Measurements from ENCODE around the gene PEX11G.
"Not testable (repeated sequence)": the region's sequence is repeated elsewhere in the genome, so short reads cannot be mapped to it uniquely, and the experiment has no call there.

PEX11G gene

DNA sequence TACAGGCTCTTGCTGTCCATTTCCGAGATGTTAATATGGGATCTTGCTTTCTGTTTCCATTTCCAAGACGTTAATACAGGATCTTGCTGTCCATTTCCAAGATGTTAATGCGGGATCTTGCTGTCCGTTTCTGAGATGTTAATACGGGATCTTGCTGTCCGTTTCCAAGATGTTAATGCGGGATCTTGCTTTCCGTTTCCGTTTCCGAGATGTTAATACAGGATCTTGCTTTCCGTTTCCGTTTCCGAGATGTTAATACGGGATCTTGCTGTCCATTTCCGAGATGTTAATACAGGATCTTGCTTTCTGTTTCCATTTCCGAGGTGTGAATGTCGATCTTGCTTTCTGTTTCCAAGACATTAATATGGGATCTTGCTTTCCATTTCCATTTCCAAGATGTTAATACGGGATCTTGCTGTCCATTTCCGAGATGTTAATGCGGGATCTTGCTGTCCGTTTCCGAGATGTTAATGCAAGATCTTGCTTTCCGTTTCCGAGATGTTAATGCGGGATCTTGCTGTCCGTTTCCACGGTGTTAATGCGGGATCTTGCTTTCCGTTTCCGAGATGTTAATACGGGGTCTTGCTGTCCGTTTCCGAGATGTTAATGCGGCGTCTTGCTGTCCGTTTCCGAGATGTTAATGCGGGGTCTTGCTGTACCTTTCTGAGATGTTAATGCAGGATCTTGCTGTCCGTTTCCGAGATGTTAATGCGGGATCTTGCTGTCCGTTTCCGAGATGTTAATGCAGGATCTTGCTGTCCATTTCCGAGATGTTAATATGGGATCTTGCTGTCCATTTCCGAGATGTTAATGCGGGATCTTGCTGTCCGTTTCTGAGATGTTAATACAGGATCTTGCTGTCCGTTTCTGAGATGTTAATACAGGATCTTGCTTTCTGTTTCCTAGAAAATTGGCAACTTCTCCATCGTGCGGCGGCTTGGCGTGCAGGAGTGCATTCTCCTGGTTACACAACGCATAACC lies 38.3 kb downstream of the PEX11G start:
- H3K4me1 ChIP-seq (ENCODE audit: control insufficient read depth in 1 of 2, insufficient read depth in 2 of 2, low read length in 2 of 2), result no peaks in the 10 kb centered on the region
- no peak overlapping the region for H3K4me3 ChIP-seq (ENCODE audit: low read depth in 1 of 2, low read length in 2 of 2)
- H3K27me3 ChIP-seq (ENCODE audit: control insufficient read depth in 1 of 2, insufficient read depth in 2 of 2, low read length in 2 of 2), result no peaks in the 10 kb centered on the region
- H3K36me3 ChIP-seq (ENCODE audit: control insufficient read depth in 1 of 2, insufficient read depth in 2 of 2, low read length in 2 of 2), result peaks cover 32 to 75% of the 10 kb centered on the region in 2 donors
- H3K27ac ChIP-seq (ENCODE audit: low read depth, low read length), result no peak overlapping the region
- no peak overlapping the region for H3K9ac ChIP-seq (ENCODE audit: low read depth in 1 of 2, low read length in 2 of 2)
- peaks cover 7 to 12% of the 10 kb centered on the region in 2 donors for H3K9me3 ChIP-seq (ENCODE audit: control insufficient read depth in 1 of 2, low read length in 2 of 2)

DNA sequence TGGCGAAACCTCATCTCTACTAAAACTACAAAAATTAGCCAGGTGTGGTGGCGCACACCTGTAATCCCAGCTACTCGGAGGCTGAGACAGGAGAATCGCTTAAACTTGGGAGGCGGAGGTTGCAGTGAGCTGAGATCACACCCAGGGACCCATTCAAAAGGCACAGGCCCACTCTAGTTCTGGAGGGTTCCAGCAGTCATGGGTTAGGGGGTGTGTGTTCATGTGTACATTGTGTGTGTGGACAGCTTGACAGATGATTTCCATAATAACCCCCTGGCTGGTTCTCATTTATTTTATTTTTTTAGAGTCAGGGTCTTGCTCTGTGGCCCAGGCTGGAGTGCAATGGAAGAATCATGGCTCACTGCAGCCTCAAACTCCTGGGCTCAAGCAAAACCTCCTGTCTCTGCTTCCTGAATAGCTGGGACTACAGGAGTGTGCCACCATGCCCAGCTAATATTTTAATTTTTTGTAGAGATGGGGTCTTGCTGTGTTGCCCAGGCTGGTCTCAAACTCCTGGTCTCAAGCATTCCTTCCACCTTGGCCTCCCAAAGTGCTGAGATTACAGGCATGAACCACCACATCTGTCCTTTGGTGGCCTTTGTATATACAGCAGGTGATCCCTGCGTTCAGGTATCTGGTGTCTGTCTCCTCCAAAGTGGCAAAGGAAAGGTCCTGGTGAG lies 39.3 kb downstream of the PEX11G start:
- H3K4me1 ChIP-seq (ENCODE audit: control insufficient read depth in 1 of 2, insufficient read depth in 2 of 2, low read length in 2 of 2); H3K9ac ChIP-seq (ENCODE audit: low read depth in 1 of 2, low read length in 2 of 2); H3K27ac ChIP-seq (ENCODE audit: low read depth, low read length); H3K4me3 ChIP-seq (ENCODE audit: low read depth in 1 of 2, low read length in 2 of 2); H3K27me3 ChIP-seq (ENCODE audit: control insufficient read depth in 1 of 2, insufficient read depth in 2 of 2, low read length in 2 of 2); H3K9me3 ChIP-seq (ENCODE audit: control insufficient read depth in 1 of 2, low read length in 2 of 2): not testable (repeated sequence)
- peaks cover 28 to 75% of the 10 kb centered on the region in 2 donors for H3K36me3 ChIP-seq (ENCODE audit: control insufficient read depth in 1 of 2, insufficient read depth in 2 of 2, low read length in 2 of 2)

DNA sequence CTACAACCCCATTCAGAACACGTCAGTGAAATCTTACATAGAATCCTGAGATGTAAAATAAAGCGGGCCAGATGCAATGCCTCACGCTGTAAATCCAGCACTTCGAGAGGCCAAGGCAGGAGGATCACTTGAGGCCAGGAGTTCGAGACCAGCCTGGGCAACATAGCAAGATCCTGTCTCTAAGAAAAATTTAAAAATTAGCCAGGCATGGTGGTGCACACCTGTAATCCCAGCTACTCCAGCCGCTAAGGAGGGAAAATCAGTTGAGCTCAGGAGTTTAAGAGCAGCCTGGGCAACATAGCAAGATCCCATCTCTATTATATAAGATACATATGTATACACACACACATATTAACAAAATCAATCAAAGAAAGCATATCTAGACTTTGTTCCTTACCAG lies 41.2 kb downstream of the PEX11G start:
- H3K4me1 ChIP-seq (ENCODE audit: control insufficient read depth in 1 of 2, insufficient read depth in 2 of 2, low read length in 2 of 2), result no peaks in the 10 kb centered on the region
- H3K27me3 ChIP-seq (ENCODE audit: control insufficient read depth in 1 of 2, insufficient read depth in 2 of 2, low read length in 2 of 2), result no peaks in the 10 kb centered on the region
- no peak overlapping the region for H3K27ac ChIP-seq (ENCODE audit: low read depth, low read length)
- no peak overlapping the region for H3K4me3 ChIP-seq (ENCODE audit: low read depth in 1 of 2, low read length in 2 of 2)
- H3K9ac ChIP-seq (ENCODE audit: low read depth in 1 of 2, low read length in 2 of 2), result no peak overlapping the region
- peaks cover 7 to 9% of the 10 kb centered on the region in 2 donors for H3K9me3 ChIP-seq (ENCODE audit: control insufficient read depth in 1 of 2, low read length in 2 of 2)
- peaks cover 12 to 78% of the 10 kb centered on the region in 2 donors for H3K36me3 ChIP-seq (ENCODE audit: control insufficient read depth in 1 of 2, insufficient read depth in 2 of 2, low read length in 2 of 2)

DNA sequence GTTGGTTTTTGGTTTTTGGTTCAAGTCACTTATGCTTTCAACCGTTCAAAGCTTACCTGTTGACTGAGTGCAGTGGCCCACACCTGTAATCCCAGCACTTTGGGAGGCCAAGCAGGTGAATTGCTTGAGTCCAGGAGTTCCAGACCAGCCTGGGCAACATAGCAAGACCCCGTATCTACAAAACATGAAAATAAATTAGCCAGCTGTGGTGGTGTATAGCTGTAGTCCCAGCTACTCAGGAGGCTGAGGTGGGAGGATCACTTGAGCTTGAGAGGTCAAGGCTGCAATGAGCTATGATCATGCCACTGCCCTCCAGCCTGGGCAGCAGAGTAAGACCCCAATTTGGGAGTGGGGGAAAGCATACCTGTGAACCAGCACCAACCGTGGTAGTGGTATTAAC lies 43.7 kb downstream of the PEX11G start:
- no peak overlapping the region for H3K27ac ChIP-seq (ENCODE audit: low read depth, low read length)
- no peak overlapping the region for H3K9ac ChIP-seq (ENCODE audit: low read depth in 1 of 2, low read length in 2 of 2)
- peaks cover 4% of the 10 kb centered on the region in 2 donors for H3K4me1 ChIP-seq (ENCODE audit: control insufficient read depth in 1 of 2, insufficient read depth in 2 of 2, low read length in 2 of 2)
- H3K36me3 ChIP-seq (ENCODE audit: control insufficient read depth in 1 of 2, insufficient read depth in 2 of 2, low read length in 2 of 2), result peaks cover 16 to 78% of the 10 kb centered on the region in 2 donors
- no peak overlapping the region for H3K4me3 ChIP-seq (ENCODE audit: low read depth in 1 of 2, low read length in 2 of 2)
- H3K27me3 ChIP-seq (ENCODE audit: control insufficient read depth in 1 of 2, insufficient read depth in 2 of 2, low read length in 2 of 2), result no peaks in the 10 kb centered on the region
- H3K9me3 ChIP-seq (ENCODE audit: control insufficient read depth in 1 of 2, low read length in 2 of 2), result peaks cover 0 to under 1% of the 10 kb centered on the region in 2 donors

DNA sequence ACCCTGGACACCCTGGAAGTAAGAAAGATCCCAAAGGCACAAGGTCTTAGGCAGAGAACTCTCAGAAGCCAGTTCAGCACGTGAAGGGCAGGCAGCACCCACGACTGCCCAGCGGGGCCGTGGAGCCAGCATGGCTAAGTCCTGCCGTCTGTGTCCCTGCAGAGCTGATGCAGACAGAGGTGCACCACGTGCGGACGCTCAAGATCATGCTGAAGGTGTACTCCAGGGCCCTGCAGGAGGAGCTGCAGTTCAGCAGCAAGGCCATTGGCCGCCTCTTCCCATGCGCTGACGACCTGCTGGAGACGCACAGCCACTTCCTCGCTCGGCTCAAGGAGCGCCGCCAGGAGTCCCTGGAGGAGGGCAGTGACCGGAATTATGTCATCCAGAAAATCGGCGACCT lies 44.8 kb downstream of the PEX11G start:
- Histone ChIP-seq H3K36me3 (ENCODE audit: control insufficient read depth in 1 of 2, insufficient read depth in 2 of 2, low read length in 2 of 2) (peaks cover 16 to 70% of the 10 kb centered on the region in 2 donors), H3K27me3 (ENCODE audit: control insufficient read depth in 1 of 2, insufficient read depth in 2 of 2, low read length in 2 of 2) (no peaks in the 10 kb centered on the region)

DNA sequence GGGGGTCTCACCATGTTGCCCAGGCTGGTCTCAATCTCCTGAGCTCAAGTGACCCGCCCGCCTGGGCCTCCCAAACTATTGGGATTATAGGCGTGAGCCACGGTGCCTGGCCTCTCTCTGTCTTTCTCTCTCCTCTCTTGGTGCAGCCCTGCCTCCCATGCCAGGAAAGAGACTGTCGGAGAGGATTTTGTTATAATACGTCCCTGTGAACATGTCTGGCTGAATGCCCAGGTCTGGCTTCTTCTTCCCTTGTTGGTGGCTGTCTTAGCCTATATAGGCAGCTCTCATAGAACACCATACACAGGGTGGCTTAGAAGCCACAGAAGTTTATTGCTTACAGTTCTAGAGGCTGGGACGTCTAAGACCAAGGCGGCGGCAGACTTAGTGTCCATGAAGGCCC lies 46.4 kb downstream of the PEX11G start:
- no peaks in the 10 kb centered on the region for H3K27me3 ChIP-seq (ENCODE audit: control insufficient read depth in 1 of 2, insufficient read depth in 2 of 2, low read length in 2 of 2)
- H3K4me3 ChIP-seq (ENCODE audit: low read depth in 1 of 2, low read length in 2 of 2), result no peak overlapping the region
- H3K4me1 ChIP-seq (ENCODE audit: control insufficient read depth in 1 of 2, insufficient read depth in 2 of 2, low read length in 2 of 2), result peaks cover 4 to 5% of the 10 kb centered on the region in 2 donors
- no peak overlapping the region for H3K9ac ChIP-seq (ENCODE audit: low read depth in 1 of 2, low read length in 2 of 2)
- H3K27ac ChIP-seq (ENCODE audit: low read depth, low read length), result no peak overlapping the region
- no peaks in the 10 kb centered on the region for H3K9me3 ChIP-seq (ENCODE audit: control insufficient read depth in 1 of 2, low read length in 2 of 2)
- peaks cover 11 to 57% of the 10 kb centered on the region in 2 donors for H3K36me3 ChIP-seq (ENCODE audit: control insufficient read depth in 1 of 2, insufficient read depth in 2 of 2, low read length in 2 of 2)

More for the DNA sequence above, 44.8 kb downstream of the PEX11G start:
- no peak overlapping the region for H3K4me3 ChIP-seq (ENCODE audit: low read depth in 1 of 2, low read length in 2 of 2)
- no peak overlapping the region for H3K9ac ChIP-seq (ENCODE audit: low read depth in 1 of 2, low read length in 2 of 2)
- no peaks in the 10 kb centered on the region for H3K9me3 ChIP-seq (ENCODE audit: control insufficient read depth in 1 of 2, low read length in 2 of 2)
- H3K4me1 ChIP-seq (ENCODE audit: control insufficient read depth in 1 of 2, insufficient read depth in 2 of 2, low read length in 2 of 2), result peaks cover 4 to 5% of the 10 kb centered on the region in 2 donors
- H3K27ac ChIP-seq (ENCODE audit: low read depth, low read length), result no peak overlapping the region

DNA sequence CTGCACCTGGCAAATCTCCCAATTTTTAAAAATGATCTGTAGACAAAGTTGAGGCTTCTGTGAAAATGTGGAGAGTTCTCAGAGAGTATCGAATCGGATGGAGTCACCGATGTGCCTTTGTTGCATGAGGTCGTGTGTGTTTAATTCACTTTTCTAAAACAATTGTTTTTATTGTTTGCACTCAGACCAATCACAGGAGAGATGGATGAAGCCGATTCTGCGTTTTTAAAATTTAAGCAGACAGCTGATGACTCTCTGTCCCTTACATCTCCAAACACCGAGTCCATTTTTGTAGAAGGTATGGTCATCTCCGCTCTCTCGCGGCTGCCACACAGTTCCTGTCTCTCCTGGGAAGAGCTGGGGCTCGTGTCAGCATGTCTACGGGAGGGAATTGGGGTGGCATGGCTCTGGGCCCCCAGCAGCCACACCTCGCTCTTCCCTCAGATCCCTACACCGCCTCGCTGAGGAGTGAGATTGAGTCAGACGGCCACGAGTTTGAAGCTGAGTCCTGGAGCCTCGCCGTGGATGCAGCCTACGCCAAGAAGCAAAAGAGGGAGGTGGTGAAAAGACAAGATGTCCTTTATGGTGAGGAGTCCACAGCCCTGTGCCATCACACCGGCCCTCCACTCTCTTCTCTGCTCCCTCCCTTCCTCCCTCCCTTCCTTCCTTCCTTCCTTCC lies 47.2 kb downstream of the PEX11G start:
- peaks cover 4 to 5% of the 10 kb centered on the region in 2 donors for H3K4me1 ChIP-seq (ENCODE audit: control insufficient read depth in 1 of 2, insufficient read depth in 2 of 2, low read length in 2 of 2)
- no peak overlapping the region for H3K27ac ChIP-seq (ENCODE audit: low read depth, low read length)
- no peak overlapping the region for H3K4me3 ChIP-seq (ENCODE audit: low read depth in 1 of 2, low read length in 2 of 2)
- no peak overlapping the region for H3K9ac ChIP-seq (ENCODE audit: low read depth in 1 of 2, low read length in 2 of 2)
- no peaks in the 10 kb centered on the region for H3K9me3 ChIP-seq (ENCODE audit: control insufficient read depth in 1 of 2, low read length in 2 of 2)
- peaks cover 11 to 51% of the 10 kb centered on the region in 2 donors for H3K36me3 ChIP-seq (ENCODE audit: control insufficient read depth in 1 of 2, insufficient read depth in 2 of 2, low read length in 2 of 2)
- H3K27me3 ChIP-seq (ENCODE audit: control insufficient read depth in 1 of 2, insufficient read depth in 2 of 2, low read length in 2 of 2), result no peaks in the 10 kb centered on the region

DNA sequence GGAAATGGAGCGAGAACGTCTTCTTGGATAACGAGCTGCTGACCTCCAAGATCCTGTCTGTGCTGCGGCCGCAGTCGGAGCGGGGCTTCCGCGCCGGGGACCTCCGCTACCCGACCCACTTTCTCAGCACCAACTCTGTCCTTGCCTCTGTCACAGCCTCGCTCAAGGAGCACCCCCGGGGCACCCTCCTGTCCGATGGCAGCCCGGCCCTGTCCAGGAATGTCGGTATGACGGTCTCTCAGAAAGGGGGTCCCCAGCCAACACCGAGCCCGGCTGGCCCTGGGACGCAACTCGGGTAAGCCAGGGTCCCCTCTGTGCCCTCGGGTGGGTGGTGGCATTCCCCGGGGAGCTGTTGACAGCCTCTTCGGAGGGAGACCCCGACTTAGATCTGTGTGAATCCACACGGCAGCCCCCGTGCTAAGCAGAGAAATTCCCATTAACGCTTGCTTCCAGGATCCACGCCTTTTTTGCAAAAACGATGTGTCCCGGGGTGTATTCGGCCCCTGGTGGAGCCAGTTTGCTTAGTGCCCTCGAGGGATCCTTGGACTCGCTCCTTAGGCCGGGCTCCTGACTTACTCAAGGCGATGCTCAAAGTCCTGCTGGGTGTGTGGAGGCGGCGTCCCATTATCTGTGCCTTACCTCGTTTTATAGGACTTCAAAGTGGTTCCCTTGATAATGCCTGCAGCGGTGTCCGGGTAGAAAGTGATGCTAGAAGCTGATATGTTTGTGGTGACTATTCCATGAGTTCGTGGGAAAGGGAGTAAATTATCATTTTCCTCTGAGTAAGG lies 48.5 kb downstream of the PEX11G start:
- Histone ChIP-seq H3K27ac (ENCODE audit: low read depth, low read length) (no peak overlapping the region), H3K4me3 (ENCODE audit: low read depth in 1 of 2, low read length in 2 of 2) (no peak overlapping the region), H3K9ac (ENCODE audit: low read depth in 1 of 2, low read length in 2 of 2) (no peak overlapping the region), H3K36me3 (ENCODE audit: control insufficient read depth in 1 of 2, insufficient read depth in 2 of 2, low read length in 2 of 2) (peaks cover 11 to 42% of the 10 kb centered on the region in 2 donors), H3K4me1 (ENCODE audit: control insufficient read depth in 1 of 2, insufficient read depth in 2 of 2, low read length in 2 of 2) (peaks cover 4 to 5% of the 10 kb centered on the region in 2 donors), H3K9me3 (ENCODE audit: control insufficient read depth in 1 of 2, low read length in 2 of 2) (no peaks in the 10 kb centered on the region), H3K27me3 (ENCODE audit: control insufficient read depth in 1 of 2, insufficient read depth in 2 of 2, low read length in 2 of 2) (no peaks in the 10 kb centered on the region)

DNA sequence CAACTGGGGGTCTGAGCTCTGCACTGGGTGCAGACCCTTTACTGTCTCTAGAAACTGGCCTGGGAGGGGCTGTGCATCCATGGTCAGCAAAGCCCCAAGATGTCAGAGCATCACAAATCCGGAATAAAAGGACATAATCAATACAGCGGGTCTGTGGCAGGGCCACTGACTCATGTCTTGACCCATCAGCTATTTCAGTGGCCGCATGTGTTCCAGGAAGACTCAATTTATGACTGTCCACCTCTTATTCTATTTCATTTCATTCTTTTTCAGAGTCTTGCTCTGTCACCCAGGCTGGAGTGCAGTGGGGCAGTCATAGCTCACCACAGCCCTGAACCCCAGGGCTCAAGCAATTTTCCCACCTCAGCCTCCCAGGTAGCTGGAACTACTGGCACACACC lies 53.2 kb downstream of the PEX11G start:
- Histone ChIP-seq H3K36me3 (ENCODE audit: control insufficient read depth in 1 of 2, insufficient read depth in 2 of 2, low read length in 2 of 2) (peaks cover 4 to 5% of the 10 kb centered on the region in 2 donors), H3K9ac (ENCODE audit: low read depth in 1 of 2, low read length in 2 of 2) (no peak overlapping the region), H3K4me1 (ENCODE audit: control insufficient read depth in 1 of 2, insufficient read depth in 2 of 2, low read length in 2 of 2) (peaks cover 4 to 5% of the 10 kb centered on the region in 2 donors), H3K9me3 (ENCODE audit: control insufficient read depth in 1 of 2, low read length in 2 of 2) (no peaks in the 10 kb centered on the region), H3K27ac (ENCODE audit: low read depth, low read length) (no peak overlapping the region), H3K27me3 (ENCODE audit: control insufficient read depth in 1 of 2, insufficient read depth in 2 of 2, low read length in 2 of 2) (no peaks in the 10 kb centered on the region), H3K4me3 (ENCODE audit: low read depth in 1 of 2, low read length in 2 of 2) (no peak overlapping the region)

All from duodenal mucosa (tissue), 2 donors.